CD14-positive monocyte (primary cell): ENCODE data around the gene LDB3. TPM values are rescaled to one million over a fixed set of nuclear protein-coding genes. Genes with fewer than 3 reads are reported as not detected.

Experiments used
- DNase-seq, 3 donors: peaks; one replicate each; pipeline ENCODE4 v3.0.0-alpha.2; 2011 to 2022
- H2AFZ ChIP-seq: 2 replicates; pipeline ENCODE4 v1.6.0; 2012; ENCODE audit warnings: mild to moderate bottlenecking, low read depth, low read length, inconsistent platforms; ENCODE audit not compliant: insufficient read depth, poor library complexity, severe bottlenecking
- H3K27ac ChIP-seq, 2 donors: 1 replicate in 1 of 2; 2 replicates in 1 of 2; pipeline ENCODE4 v1.5.1; 2012 to 2013; ENCODE audit warnings: low read length in 2 of 2, control low read depth in 1 of 2, inconsistent platforms in 1 of 2, low read depth in 1 of 2, mild to moderate bottlenecking in 1 of 2
- H3K27me3 ChIP-seq, 2 donors: one replicate each; pipeline versions ENCODE4 v1.6.0 to v1.6.1; 2011 to 2013; ENCODE audit warnings: low read length in 2 of 2; ENCODE audit not compliant: control insufficient read depth in 2 of 2, insufficient read depth in 2 of 2
- H3K36me3 ChIP-seq, 2 donors: replicated peaks in 1 of 2; 1 replicate in 1 of 2; 2 replicates in 1 of 2; pipeline versions ENCODE4 v1.5.1 to v1.6.1; 2012 to 2013; ENCODE audit warnings: low read length in 2 of 2, control low read depth in 1 of 2, inconsistent platforms in 1 of 2, mild to moderate bottlenecking in 1 of 2; ENCODE audit not compliant: insufficient read depth in 2 of 2, control insufficient read depth in 1 of 2
- H3K4me1 ChIP-seq, 2 donors: 1 replicate in 1 of 2; 2 replicates in 1 of 2; pipeline versions ENCODE4 v1.5.1 to v1.6.1; 2012 to 2013; ENCODE audit warnings: low read length in 2 of 2, control low read depth in 1 of 2, inconsistent platforms in 1 of 2, mild to moderate bottlenecking in 1 of 2, moderate library complexity in 1 of 2; ENCODE audit not compliant: insufficient read depth in 2 of 2, control insufficient read depth in 1 of 2
- H3K4me2 ChIP-seq: replicated peaks from 2 replicates; pipeline ENCODE3; 2012; ENCODE audit warnings: low read length, moderate library complexity, mild to moderate bottlenecking; ENCODE audit not compliant: poor library complexity, severe bottlenecking; ENCODE audit errors: extremely low read depth
- H3K4me3 ChIP-seq, 3 experiments: fragments of 200-600 bp in 1 of 3; sonication (generic) in 1 of 3; replicated peaks in 1 of 3; 1 replicate in 2 of 3; 2 replicates in 1 of 3; pipeline ENCODE4 v1.5.1; 2011 to 2013; ENCODE audit warnings: low read length in 3 of 3, mild to moderate bottlenecking in 3 of 3, control low read depth in 2 of 3, low read depth in 2 of 3, inconsistent platforms in 1 of 3, moderate library complexity in 1 of 3
- H3K79me2 ChIP-seq: 2 replicates; pipeline ENCODE4 v1.6.0; 2012; ENCODE audit warnings: mild to moderate bottlenecking, control low read depth, inconsistent platforms, low read length, moderate library complexity; ENCODE audit not compliant: insufficient read depth
- H3K9ac ChIP-seq: 2 replicates; pipeline ENCODE4 v1.6.0; 2017; ENCODE audit warnings: low read length, mild to moderate bottlenecking; ENCODE audit not compliant: insufficient read depth, poor library complexity, severe bottlenecking
- H3K9me3 ChIP-seq, 2 donors: replicated peaks in 1 of 2; 1 replicate in 1 of 2; 2 replicates in 1 of 2; pipeline versions ENCODE4 v1.5.1 to v1.6.1; 2012 to 2013; ENCODE audit warnings: low read length in 2 of 2, control low read depth in 1 of 2; ENCODE audit not compliant: control insufficient read depth in 1 of 2, insufficient read depth in 1 of 2
- H4K20me1 ChIP-seq: 2 replicates; pipeline ENCODE4 v1.6.0; 2012; ENCODE audit warnings: mild to moderate bottlenecking, low read length, control low read depth, moderate library complexity; ENCODE audit not compliant: insufficient read depth
- H3K27ac Mint-ChIP-seq, 7 donors: one replicate each; pipeline ENCODE4 v1.8.0; 2020; ENCODE audit warnings: mild to moderate bottlenecking in 7 of 7, mixed read lengths in 7 of 7, moderate library complexity in 6 of 7, inconsistent platforms in 2 of 7
- H3K27me3 Mint-ChIP-seq, 3 donors: one replicate each; pipeline ENCODE4 v1.8.0; 2021 to 2022; ENCODE audit warnings: low read depth in 3 of 3, mild to moderate bottlenecking in 3 of 3, mixed read lengths in 3 of 3, moderate library complexity in 3 of 3, inconsistent platforms in 1 of 3
- H3K36me3 Mint-ChIP-seq, 2 donors: one replicate each; pipeline ENCODE4 v1.8.0; 2020; ENCODE audit warnings: mixed read lengths in 2 of 2, inconsistent platforms in 1 of 2, mild to moderate bottlenecking in 1 of 2
- H3K4me1 Mint-ChIP-seq: one replicate; pipeline ENCODE4 v1.8.0; 2020; ENCODE audit warnings: mild to moderate bottlenecking, mixed read lengths
- H3K4me3 Mint-ChIP-seq, 2 donors: one replicate each; pipeline ENCODE4 v1.8.0; 2020; ENCODE audit warnings: mild to moderate bottlenecking in 2 of 2, mixed read lengths in 2 of 2, moderate library complexity in 1 of 2
- H3K9me3 Mint-ChIP-seq, 7 donors: one replicate each; pipeline ENCODE4 v1.8.0; 2020 to 2022; ENCODE audit warnings: mixed read lengths in 7 of 7, mild to moderate bottlenecking in 6 of 7, moderate library complexity in 6 of 7, inconsistent platforms in 2 of 7
- CTCF ChIP-seq: fragments of 200-600 bp; IDR thresholded peaks from one replicate; pipeline ENCODE4 v1.8.0; 2022; ENCODE audit warnings: antibody characterized with exemption, mild to moderate bottlenecking
- WGBS: methylation state at CpG from one replicate; pipeline ENCODE4 v1.1.5; 2013; ENCODE audit warnings: missing lambda C conversion rate; ENCODE audit not compliant: insufficient coverage; 5-methylcytosine and 5-hydroxymethylcytosine counted together
- intact Hi-C, 2 donors: fragments of 100-400 bp; cut with micrococcal nuclease; formaldehyde crosslinking; loops; one replicate each; pipeline versions ENCODE4 v1.15.0 to v1.15.1; 2023
- polyA plus RNA-seq, 3 donors: library from polyadenylated mRNA; depleted of rRNA in 1 of 3; unstranded in 2 of 3; stranded (reverse) in 1 of 3; fragments of 300-500 nt in 2 of 3; fragments of >200 nt in 1 of 3; fragmentation: Illumina TruSeq in 2 of 3; gene quantifications; 1 replicate in 2 of 3; 2 replicates in 1 of 3; pipeline ENCODE4 v1.2.3, GENCODE V29; 2012 to 2021

LDB3 gene
- polyA plus RNA-seq, 3 donors: not detected

GRCh38 chr10:86670876-86671275 is 2.6 kb downstream of the LDB3 start:
- Histone ChIP-seq H4K20me1 (no peaks in the 10 kb centered on the region), H3K27me3 (no peaks in the 10 kb centered on the region), H3K4me2 (no peak overlapping the region), H3K9me3 (no peaks in the 10 kb centered on the region), H3K36me3 (no peaks in the 10 kb centered on the region), H3K4me1 (no peaks in the 10 kb centered on the region), H3K79me2 (no peaks in the 10 kb centered on the region), H3K4me3 (no peak overlapping the region), H3K27ac (no peak overlapping the region), H3K9ac (no peak overlapping the region), H2AFZ (no peak overlapping the region)
- Mint-ChIP-seq H3K4me1 (no peaks in the 10 kb centered on the region), H3K27ac (no peak overlapping the region), H3K36me3 (no peaks in the 10 kb centered on the region), H3K27me3 (peaks cover 3 to 12% (median 3%) of the 10 kb centered on the region in 3 donors), H3K4me3 (no peak overlapping the region), H3K9me3 (no peaks in the 10 kb centered on the region)
- no peak for DNase-seq
- intact Hi-C loops: no loop called here
- 100% methylated on average over 2 of the region's 8 CpGs for WGBS
- no peak for TF ChIP-seq CTCF

- no peak overlapping the region for H3K4me3 ChIP-seq
- H2AFZ ChIP-seq: no peak overlapping the region
- no peak for TF ChIP-seq CTCF
- no peak overlapping the region for H3K9ac ChIP-seq
- no peaks in the 10 kb centered on the region for H3K36me3 Mint-ChIP-seq
- DNase-seq: no peak
- no peak overlapping the region for H3K4me2 ChIP-seq
- H3K4me1 ChIP-seq: no peaks in the 10 kb centered on the region
- H3K79me2 ChIP-seq: no peaks in the 10 kb centered on the region
- no peaks in the 10 kb centered on the region for H3K9me3 Mint-ChIP-seq
- H4K20me1 ChIP-seq: no peaks in the 10 kb centered on the region
- H3K27ac Mint-ChIP-seq: no peak overlapping the region
- intact Hi-C loops: no loop called here
- H3K4me3 Mint-ChIP-seq: no peak overlapping the region
- H3K4me1 Mint-ChIP-seq: no peaks in the 10 kb centered on the region
- no peaks in the 10 kb centered on the region for H3K27me3 ChIP-seq
- H3K27ac ChIP-seq: no peak overlapping the region
- WGBS: 100% methylated on average over 1 of the region's 3 CpGs
- H3K9me3 ChIP-seq: no peaks in the 10 kb centered on the region
- H3K36me3 ChIP-seq: no peaks in the 10 kb centered on the region
- peaks cover 3 to 12% (median 3%) of the 10 kb centered on the region in 3 donors for H3K27me3 Mint-ChIP-seq
Measured at GRCh38 chr10:86671419-86671818, 3.1 kb downstream of the LDB3 start.
